NOMO-1 (cell line): Measurements from ENCODE around the gene ALKBH1.
"Not testable (repeated sequence)": the region's sequence is repeated elsewhere in the genome, so short reads cannot be mapped to it uniquely, and the experiment has no call there.

Experiments used
- DNase-seq, 2 experiments: peaks; one replicate each; lab custom pipeline; 2025; ENCODE audit not compliant: unreplicated experiment in 2 of 2; lab: John Stamatoyannopoulos, UW

Gene ALKBH1

GRCh38 chr14:77707724-77708408, at the start of gene ALKBH1, which contains the start of gene SLIRP:
Gene ALKBH1 (minus strand): TSS chr14:77708023. CDS start chr14:77708004, 19 bp downstream.
Gene SLIRP (plus strand): TSS chr14:77708103. CDS start chr14:77708112, 9 bp downstream.
- peak; percentile 89 to 90 for DNase-seq

GRCh38 chr14:77752799-77753516, 45.1 kb upstream of the ALKBH1 start:
- no peak for DNase-seq

GRCh38 chr14:77752266-77752665, 44.4 kb upstream of the ALKBH1 start:
- no peak for DNase-seq

GRCh38 chr14:77747425-77747824, 39.6 kb upstream of the ALKBH1 start:
- DNase-seq: not testable (repeated sequence)

GRCh38 chr14:77746064-77746702, 38.4 kb upstream of the ALKBH1 start:
- no peak for DNase-seq

- no peak for DNase-seq
Measured at GRCh38 chr14:77741438-77741837, 33.6 kb upstream of the ALKBH1 start.

GRCh38 chr14:77738559-77739250, 30.9 kb upstream of the ALKBH1 start:
- no peak for DNase-seq

GRCh38 chr14:77730976-77731497, 23.2 kb upstream of the ALKBH1 start:
- no peak for DNase-seq

GRCh38 chr14:77722301-77722700, 14.5 kb upstream of the ALKBH1 start:
- DNase-seq: no peak

GRCh38 chr14:77721437-77721836, 13.6 kb upstream of the ALKBH1 start:
- no peak for DNase-seq

GRCh38 chr14:77717608-77718305, 9.9 kb upstream of the ALKBH1 start:
- DNase-seq: no peak

- DNase-seq: no peak
Measured at GRCh38 chr14:77714926-77715325, 7.1 kb upstream of the ALKBH1 start.

GRCh38 chr14:77710364-77710763, 2.5 kb upstream of the ALKBH1 start:
- DNase-seq: no peak

GRCh38 chr14:77709412-77709811, 1.6 kb upstream of the ALKBH1 start:
- DNase-seq: no peak

- DNase-seq: no peak
Measured at GRCh38 chr14:77708749-77709148, 926 bp upstream of the ALKBH1 start.

GRCh38 chr14:77707355-77707723, 484 bp downstream of the ALKBH1 start:
- DNase-seq: peak; percentile 11 to 32

- no peak for DNase-seq
Measured at GRCh38 chr14:77691259-77691658, 16.6 kb downstream of the ALKBH1 start.

- no peak for DNase-seq
Measured at GRCh38 chr14:77682158-77682553, 25.7 kb downstream of the ALKBH1 start.

- no peak for DNase-seq
Measured at GRCh38 chr14:77681196-77682157, 26.3 kb downstream of the ALKBH1 start.
